ENCODE measurements around the gene CRB1.

- TF ChIP-seq POLR2A (IDR thresholded peaks at IDR 0.05; ENCODE audit: low read depth, low read length) (no peak), POLR2AphosphoS5 (IDR thresholded peaks at IDR 0.05; ENCODE audit: low read depth, low read length) (no peak)
Measured at GRCh38 chr1:197464044-197464443, 196.0 kb downstream of the CRB1 start.
